Esophagus muscularis mucosa (tissue), 4 donors: ENCODE data around the gene EHD2.

ENCODE experiments used
- CTCF ChIP-seq, 3 experiments: fragments of 200-600 bp in 2 of 3; fragments of 450-650 bp in 1 of 3; sonication (generic) in 2 of 3; IDR thresholded peaks; one replicate each; pipeline ENCODE4 v1.5.1; 2017 to 2019; ENCODE audit warnings: antibody characterized with exemption in 3 of 3, mild to moderate bottlenecking in 2 of 3, moderate library complexity in 1 of 3
- EP300 ChIP-seq: sonication (generic); formaldehyde crosslinking; IDR thresholded peaks from one replicate; pipeline ENCODE4 v1.6.1; 2017; ENCODE audit warnings: antibody characterized with exemption
- POLR2A ChIP-seq: fragments of 450-650 bp; IDR thresholded peaks from one replicate; pipeline ENCODE4 v1.6.1; 2017; ENCODE audit warnings: antibody characterized with exemption, moderate library complexity, mild to moderate bottlenecking, low read depth
- POLR2AphosphoS5 ChIP-seq, 2 donors: sonication (generic); formaldehyde crosslinking; IDR thresholded peaks; one replicate each; pipeline ENCODE4 v1.6.1; 2017; ENCODE audit warnings: antibody characterized with exemption in 2 of 2

GRCh38 chr19:47725759-47726401, 12.7 kb downstream of the EHD2 start:
- TF ChIP-seq CTCF (IDR thresholded peaks at IDR 0.05) (no peak), POLR2A (no peak), EP300 (no peak), POLR2AphosphoS5 (IDR thresholded peaks at IDR 0.05) (no peak)
